CD4-positive, alpha-beta T cell treated with Interleukin-15 for 1 hour (primary cell): ENCODE data around the gene TEX11.
"Not testable (repeated sequence)": the region's sequence is repeated elsewhere in the genome, so short reads cannot be mapped to it uniquely, and the experiment has no call there.

Experiments used
- DNase-seq: peaks from one replicate; pipeline ENCODE4 v3.0.0-alpha.2; 2020

The TEX11 gene

GRCh38 chrX:70754169-70754848 lies 154.2 kb downstream of the TEX11 start:
- no peak for DNase-seq

GRCh38 chrX:70733774-70734173 lies 174.7 kb downstream of the TEX11 start:
- not testable (repeated sequence) for DNase-seq

- DNase-seq = not testable (repeated sequence)
Measured at GRCh38 chrX:70727961-70728360, 180.6 kb downstream of the TEX11 start.

GRCh38 chrX:70720721-70721120 lies 187.8 kb downstream of the TEX11 start:
- DNase-seq = no peak

- DNase-seq = not testable (repeated sequence)
Measured at GRCh38 chrX:70711336-70711735, 197.2 kb downstream of the TEX11 start.

- DNase-seq = no peak
Measured at GRCh38 chrX:70694339-70695122, 214.0 kb downstream of the TEX11 start.

GRCh38 chrX:70679455-70679854 lies 229.1 kb downstream of the TEX11 start:
- not testable (repeated sequence) for DNase-seq

- no peak for DNase-seq
Measured at GRCh38 chrX:70675284-70675683, 233.2 kb downstream of the TEX11 start.

GRCh38 chrX:70672326-70672725 lies 236.2 kb downstream of the TEX11 start:
- no peak for DNase-seq

- DNase-seq = no peak
Measured at GRCh38 chrX:70669120-70669519, 239.4 kb downstream of the TEX11 start.

GRCh38 chrX:70664726-70665125 lies 243.8 kb downstream of the TEX11 start:
- no peak for DNase-seq

GRCh38 chrX:70661124-70661523 lies 247.4 kb downstream of the TEX11 start:
- DNase-seq = not testable (repeated sequence)

GRCh38 chrX:70657546-70657945 lies 251.0 kb downstream of the TEX11 start:
- not testable (repeated sequence) for DNase-seq

- no peak for DNase-seq
Measured at GRCh38 chrX:70656304-70656703, 252.2 kb downstream of the TEX11 start.

GRCh38 chrX:70647910-70648309 lies 260.6 kb downstream of the TEX11 start:
- DNase-seq = not testable (repeated sequence)

- DNase-seq = no peak
Measured at GRCh38 chrX:70636218-70636617, 272.3 kb downstream of the TEX11 start.

- DNase-seq = no peak
Measured at GRCh38 chrX:70635669-70636068, 272.8 kb downstream of the TEX11 start.

GRCh38 chrX:70635227-70635626 lies 273.3 kb downstream of the TEX11 start:
- DNase-seq = no peak

- no peak for DNase-seq
Measured at GRCh38 chrX:70621743-70622142, 286.8 kb downstream of the TEX11 start.

- no peak for DNase-seq
Measured at GRCh38 chrX:70618467-70618866, 290.0 kb downstream of the TEX11 start.

- no peak for DNase-seq
Measured at GRCh38 chrX:70613295-70613694, 295.2 kb downstream of the TEX11 start.

- DNase-seq = no peak
Measured at GRCh38 chrX:70605352-70605751, 303.2 kb downstream of the TEX11 start.

GRCh38 chrX:70592091-70592490 lies 316.4 kb downstream of the TEX11 start:
- no peak for DNase-seq

- not testable (repeated sequence) for DNase-seq
Measured at GRCh38 chrX:70587158-70587557, 321.4 kb downstream of the TEX11 start.
